Peyer's patch (tissue), 4 donors: ENCODE data around the gene IL21R.

Experiments used
- POLR2A ChIP-seq, 2 donors: fragments of 450-650 bp; IDR thresholded peaks; one replicate each; pipeline ENCODE4 v1.5.1; 2017; ENCODE audit warnings: antibody characterized with exemption in 2 of 2, mild to moderate bottlenecking in 2 of 2, moderate library complexity in 2 of 2
- TF ChIP-seq, protein P1 (sequence below), 6 experiments: fragments of 450-650 bp in 4 of 6; fragments of 200-600 bp in 2 of 6; sonication (generic) in 1 of 6; IDR thresholded peaks; one replicate each; pipeline ENCODE4 v1.5.1; 2017 to 2019; ENCODE audit warnings: antibody characterized with exemption in 6 of 6, mild to moderate bottlenecking in 3 of 6, moderate library complexity in 1 of 6

- TF ChIP-seq, protein P1, sequence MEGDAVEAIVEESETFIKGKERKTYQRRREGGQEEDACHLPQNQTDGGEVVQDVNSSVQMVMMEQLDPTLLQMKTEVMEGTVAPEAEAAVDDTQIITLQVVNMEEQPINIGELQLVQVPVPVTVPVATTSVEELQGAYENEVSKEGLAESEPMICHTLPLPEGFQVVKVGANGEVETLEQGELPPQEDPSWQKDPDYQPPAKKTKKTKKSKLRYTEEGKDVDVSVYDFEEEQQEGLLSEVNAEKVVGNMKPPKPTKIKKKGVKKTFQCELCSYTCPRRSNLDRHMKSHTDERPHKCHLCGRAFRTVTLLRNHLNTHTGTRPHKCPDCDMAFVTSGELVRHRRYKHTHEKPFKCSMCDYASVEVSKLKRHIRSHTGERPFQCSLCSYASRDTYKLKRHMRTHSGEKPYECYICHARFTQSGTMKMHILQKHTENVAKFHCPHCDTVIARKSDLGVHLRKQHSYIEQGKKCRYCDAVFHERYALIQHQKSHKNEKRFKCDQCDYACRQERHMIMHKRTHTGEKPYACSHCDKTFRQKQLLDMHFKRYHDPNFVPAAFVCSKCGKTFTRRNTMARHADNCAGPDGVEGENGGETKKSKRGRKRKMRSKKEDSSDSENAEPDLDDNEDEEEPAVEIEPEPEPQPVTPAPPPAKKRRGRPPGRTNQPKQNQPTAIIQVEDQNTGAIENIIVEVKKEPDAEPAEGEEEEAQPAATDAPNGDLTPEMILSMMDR (IDR thresholded peaks at IDR 0.05), result no peak
- no peak for TF ChIP-seq POLR2A (IDR thresholded peaks at IDR 0.05)
Observed at GRCh38 chr16:27436921-27437650, 35.1 kb downstream of the IL21R start.
